IPS DF 4.7 (cell line): ENCODE measurements around the gene SATB2.

Source experiments
- DNase-seq: peaks from one replicate; pipeline ENCODE4 v3.0.0-alpha.2; 2013; ENCODE audit warnings: low spot score; ENCODE audit errors: extremely low read depth

SATB2 gene

DNA sequence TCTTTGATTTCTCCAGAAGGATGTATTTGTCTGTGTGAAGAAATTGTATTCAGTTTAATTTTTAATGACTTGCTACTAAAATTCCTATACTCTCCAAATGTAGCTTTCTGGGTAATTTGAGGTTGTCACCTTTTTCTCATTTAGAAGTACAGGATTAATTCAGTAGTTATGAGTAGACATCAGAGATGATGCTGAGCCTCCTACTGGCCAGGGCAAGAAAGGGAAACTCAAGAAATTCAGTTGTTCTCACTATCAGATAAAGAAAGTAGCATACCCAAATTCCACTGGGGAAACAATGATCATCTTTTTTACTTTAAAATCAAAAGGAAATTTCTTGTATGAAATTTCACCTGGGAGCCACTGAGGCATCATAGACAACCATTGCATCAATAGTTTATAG is 199.4 kb downstream of the SATB2 start:
- no peak for DNase-seq

DNA sequence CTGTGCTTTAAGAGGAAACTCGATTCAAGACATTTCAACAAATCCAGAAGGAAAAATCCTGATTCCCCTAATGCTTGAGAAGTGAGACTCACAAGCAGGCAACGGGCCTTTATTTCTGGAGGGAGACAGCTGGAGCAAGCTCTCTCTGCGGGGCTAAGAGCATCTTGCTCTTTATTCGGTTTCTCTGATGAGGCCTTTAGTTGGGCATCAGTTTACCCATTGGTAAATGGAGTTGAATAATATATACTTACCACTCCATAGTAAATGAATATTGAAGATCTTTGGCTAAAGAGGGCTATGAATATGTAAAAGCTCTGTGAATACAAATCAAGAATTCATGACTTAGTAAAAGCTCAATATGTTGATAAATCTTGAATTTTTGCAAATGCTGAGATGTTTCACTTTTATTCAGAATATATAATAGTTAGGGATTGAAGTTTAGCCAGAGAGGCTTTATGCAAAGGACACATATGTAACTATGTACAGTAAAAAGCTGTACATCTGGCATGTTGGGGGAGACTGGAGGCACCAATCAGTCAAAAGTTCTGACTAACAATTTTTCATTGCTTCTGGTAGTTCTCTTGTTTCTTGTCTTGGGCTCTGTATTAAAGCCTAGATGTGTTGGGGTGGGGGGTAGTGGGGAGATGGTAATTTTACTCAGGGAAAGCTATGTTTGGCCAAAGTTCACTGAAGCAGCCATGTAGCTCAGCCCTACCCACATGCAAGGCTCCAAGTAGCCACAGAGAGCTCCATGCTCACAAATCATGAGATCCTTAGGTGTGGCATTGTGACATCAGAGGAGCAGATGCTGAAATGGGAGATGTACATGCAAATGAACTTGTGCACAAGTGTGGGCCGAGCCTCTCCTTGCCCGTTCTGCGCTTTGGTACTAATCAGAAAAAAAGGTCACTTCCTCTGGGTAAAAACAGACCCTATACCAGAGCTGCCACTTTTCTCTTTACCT is 200.2 kb downstream of the SATB2 start:
- no peak for DNase-seq

DNA sequence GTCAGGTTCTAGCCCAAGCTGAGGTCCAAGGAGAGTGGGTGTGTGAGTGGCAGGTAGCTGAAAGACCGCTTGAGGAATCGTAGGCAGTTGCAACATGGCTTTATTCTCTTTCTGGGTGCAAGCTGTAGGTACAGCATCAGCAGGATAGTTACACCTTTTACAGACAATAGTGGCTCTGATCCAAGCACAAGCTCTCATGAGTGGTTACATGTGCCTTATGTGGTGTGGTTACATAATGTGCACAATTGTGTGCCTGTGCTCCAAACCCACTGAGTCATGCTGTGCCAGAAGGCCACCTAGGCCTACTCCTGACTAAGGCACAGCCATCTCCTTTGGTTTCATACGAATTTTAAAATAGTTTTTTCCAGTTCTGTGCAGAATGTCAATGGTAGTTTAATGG is 227.6 kb downstream of the SATB2 start:
- no peak for DNase-seq

DNA sequence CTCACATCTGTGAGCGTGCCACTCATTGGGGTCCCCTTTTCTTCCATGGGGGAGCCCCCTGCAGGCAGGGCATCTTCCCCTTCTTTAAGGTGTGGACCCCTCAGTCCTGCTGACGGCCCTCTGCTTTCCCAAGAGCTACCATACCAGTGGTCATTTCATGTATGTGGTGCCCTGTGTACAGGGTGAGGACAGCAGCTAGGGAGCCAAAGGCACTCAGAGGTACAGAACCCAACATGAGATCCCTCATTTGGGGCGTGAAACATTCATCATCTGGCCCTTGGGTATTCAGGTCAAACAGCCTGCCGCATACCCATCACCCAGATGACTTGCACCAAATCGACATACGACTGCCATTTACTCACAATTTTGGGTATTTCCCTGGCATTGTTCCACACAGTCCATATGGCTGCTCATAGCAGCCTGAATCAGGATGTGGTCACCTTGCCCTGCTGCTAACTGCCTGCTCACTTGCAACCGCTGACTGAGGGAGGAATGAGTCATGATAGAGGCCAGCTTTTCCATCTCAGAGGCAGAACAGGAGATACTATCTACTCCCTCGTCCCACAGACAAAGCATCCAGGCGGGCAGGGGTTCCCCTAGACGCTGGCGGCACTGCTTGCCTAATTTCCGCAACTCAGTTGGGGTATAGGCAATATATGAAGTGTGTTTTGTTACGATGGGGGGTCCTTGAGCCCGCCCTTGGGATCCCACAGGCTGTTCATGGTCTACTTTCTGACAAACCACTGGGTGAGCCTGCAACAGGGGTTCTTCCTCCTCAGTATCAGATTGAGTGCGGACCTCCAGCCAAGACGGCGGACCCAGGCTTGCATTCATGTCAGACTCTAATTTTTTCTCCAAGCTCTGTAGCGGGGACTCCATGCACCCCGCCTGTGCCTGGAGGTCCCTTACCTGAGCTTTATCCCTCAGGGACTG is 228.6 kb downstream of the SATB2 start:
- DNase-seq: no peak

- no peak for DNase-seq
Measured at GRCh38 chr2:199223791-199224190, 233.9 kb downstream of the SATB2 start.

- no peak for DNase-seq
Measured at GRCh38 chr2:199220920-199221319, 236.8 kb downstream of the SATB2 start.

GRCh38 chr2:199219551-199219950 is 238.2 kb downstream of the SATB2 start:
- no peak for DNase-seq
